Coronary artery (tissue), 2 donors: ENCODE measurements around the gene MYO7B.

Source experiments
- DNase-seq: peaks from one replicate; pipeline ENCODE4 v3.0.0-alpha.2; 2017; ENCODE audit warnings: low spot score
- H3K27ac ChIP-seq, 2 donors: fragments of 200-600 bp; sonication (generic); one replicate each; pipeline ENCODE4 v1.5.1; 2016 to 2019
- H3K4me3 ChIP-seq: fragments of 200-600 bp; sonication (generic); 2 replicates; pipeline ENCODE4 v1.5.1; 2016; ENCODE audit warnings: mild to moderate bottlenecking, moderate library complexity
- TF ChIP-seq, protein P1 (sequence below): fragments of 200-600 bp; sonication (generic); IDR thresholded peaks from one replicate; pipeline ENCODE4 v1.5.1; 2019; ENCODE audit warnings: antibody characterized with exemption

The MYO7B gene

DNA sequence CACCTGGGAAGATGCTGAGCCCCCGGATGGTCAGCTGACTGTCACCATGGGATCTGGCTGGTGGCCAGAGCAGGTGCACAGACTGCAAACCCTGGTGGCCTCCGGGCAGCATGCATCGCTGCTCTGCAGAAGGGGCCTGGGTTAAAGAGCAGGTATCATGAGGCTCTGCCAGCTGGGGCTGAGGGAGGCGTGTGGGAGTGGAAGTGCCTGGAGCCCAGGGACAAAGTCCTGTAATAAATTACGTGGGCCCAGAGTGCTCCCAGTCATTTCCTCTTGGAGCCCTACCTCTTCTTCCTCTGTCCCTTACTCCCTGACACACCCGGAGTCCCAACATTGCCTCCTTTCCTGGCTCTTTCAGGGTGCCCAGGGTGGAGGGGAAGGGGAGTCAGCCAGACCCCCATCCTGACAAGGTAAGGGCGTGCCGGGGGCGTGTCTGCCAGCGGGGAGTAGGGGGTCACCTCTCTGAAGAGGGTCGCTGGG, at the start of gene MYO7B:
MYO7B (plus strand) TSS at position 262 of the 480 bp plus-strand sequence. CDS start 24,040 bp downstream, outside the sequence.
- Histone ChIP-seq H3K4me3 (no peak within 1 kb of the TSS), H3K27ac (no peak within 1 kb of the TSS)
- no peak for DNase-seq
- TF ChIP-seq, protein P1, sequence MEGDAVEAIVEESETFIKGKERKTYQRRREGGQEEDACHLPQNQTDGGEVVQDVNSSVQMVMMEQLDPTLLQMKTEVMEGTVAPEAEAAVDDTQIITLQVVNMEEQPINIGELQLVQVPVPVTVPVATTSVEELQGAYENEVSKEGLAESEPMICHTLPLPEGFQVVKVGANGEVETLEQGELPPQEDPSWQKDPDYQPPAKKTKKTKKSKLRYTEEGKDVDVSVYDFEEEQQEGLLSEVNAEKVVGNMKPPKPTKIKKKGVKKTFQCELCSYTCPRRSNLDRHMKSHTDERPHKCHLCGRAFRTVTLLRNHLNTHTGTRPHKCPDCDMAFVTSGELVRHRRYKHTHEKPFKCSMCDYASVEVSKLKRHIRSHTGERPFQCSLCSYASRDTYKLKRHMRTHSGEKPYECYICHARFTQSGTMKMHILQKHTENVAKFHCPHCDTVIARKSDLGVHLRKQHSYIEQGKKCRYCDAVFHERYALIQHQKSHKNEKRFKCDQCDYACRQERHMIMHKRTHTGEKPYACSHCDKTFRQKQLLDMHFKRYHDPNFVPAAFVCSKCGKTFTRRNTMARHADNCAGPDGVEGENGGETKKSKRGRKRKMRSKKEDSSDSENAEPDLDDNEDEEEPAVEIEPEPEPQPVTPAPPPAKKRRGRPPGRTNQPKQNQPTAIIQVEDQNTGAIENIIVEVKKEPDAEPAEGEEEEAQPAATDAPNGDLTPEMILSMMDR, result no peak

DNA sequence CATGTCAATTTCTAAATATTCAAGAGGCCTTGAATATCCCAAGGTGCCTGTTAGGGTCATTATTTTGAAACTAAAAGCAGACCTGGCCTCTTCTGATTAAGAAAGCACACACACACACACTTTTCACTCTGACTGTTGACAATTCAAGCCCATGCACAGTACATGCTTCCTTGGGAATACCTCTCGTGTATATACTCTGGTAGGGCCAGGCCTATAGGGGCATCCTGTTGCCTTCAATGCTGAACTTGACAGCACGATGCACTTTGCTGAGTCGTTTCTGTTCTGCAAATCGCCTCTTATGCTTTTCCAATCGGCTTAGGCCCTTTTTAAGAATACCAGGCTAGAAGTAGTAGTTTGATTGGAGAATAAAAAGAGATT, 49.8 kb upstream of the MYO7B start:
- no peak for DNase-seq
- Histone ChIP-seq H3K27ac (no peak overlapping the region), H3K4me3 (no peak overlapping the region)
- TF ChIP-seq, protein P1, result no peak

DNA sequence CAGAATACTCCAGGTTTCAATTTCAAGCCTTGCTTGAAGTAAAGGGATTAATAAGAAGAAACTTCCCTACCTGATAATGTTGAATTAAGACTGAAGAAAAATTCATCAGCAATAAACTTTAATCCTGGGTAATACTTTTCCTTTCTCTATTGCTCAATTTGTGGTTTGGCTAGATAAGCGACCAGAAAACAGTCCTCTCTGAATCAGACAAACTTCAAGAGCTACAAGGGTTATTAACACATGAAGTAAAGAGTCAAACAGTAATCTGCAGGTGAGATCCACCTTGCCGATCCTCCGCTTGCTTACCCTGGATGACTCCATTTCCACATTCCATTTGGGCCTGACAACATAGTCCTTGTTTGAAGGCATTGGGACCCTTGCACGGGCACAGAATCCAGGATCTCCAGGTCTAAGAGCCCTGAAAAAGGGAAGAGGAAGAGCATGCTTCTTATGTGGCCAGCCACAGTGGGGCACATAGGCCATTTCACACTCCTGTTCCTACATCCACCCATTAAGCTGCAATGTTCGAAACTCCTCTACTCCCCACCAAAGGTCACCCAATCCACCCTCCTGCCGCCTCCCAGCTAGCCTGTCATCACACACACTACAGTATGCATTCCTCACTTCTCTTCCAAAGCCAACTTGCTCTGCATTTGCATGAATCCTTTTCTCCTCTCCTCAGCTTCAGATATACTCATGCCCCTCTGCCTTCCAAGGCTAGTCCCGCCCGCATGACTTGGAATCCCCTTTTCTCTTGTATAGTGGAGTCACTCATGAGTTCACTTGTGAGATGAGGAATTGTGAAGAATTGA, 49.0 kb upstream of the MYO7B start:
- no peak for DNase-seq
- Histone ChIP-seq H3K4me3 (no peak overlapping the region), H3K27ac (no peak overlapping the region)
- TF ChIP-seq, protein P1, result no peak

DNA sequence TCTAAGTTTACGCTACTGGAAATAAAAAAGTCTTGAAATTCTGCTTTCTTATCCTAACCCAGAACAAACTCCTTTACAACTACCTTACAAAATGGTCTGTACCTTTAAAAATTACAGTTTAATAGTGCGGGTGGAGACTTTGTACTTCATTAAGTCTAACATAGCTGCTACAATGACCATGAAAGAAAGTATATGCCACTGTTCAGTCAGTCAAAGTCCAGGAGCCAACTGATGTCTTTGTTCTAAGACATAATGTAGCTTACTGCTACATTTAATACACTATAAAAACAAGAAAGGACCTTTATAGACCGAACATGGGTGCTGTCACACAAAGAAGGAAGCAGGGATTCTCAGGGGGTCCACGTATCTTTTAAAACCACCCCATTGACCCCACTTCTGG, 45.2 kb upstream of the MYO7B start:
- Histone ChIP-seq H3K27ac (no peak overlapping the region), H3K4me3 (no peak overlapping the region)
- DNase-seq, result no peak
- TF ChIP-seq, protein P1, result no peak

DNA sequence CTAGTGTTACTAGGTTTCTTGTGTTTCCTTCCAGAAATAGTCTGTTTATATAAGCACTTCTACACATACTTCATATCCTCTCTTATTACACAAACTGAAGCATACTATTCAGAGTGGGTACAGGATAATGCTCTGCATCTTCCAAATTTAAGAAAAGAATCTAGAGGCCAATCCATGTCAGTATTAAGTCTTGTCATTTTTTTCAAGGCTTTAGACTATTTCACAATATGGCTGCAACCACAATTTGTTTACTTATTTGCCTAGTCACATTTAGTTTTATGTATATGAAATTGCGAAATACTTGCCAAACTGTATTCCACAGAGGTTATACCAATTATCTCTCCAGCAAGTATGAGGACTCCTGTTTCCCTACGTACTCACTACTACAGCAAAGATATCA, 37.1 kb upstream of the MYO7B start:
- TF ChIP-seq, protein P1, result no peak
- no peak for DNase-seq
- no peak overlapping the region for H3K4me3 ChIP-seq
- H3K27ac ChIP-seq, result no peak overlapping the region

DNA sequence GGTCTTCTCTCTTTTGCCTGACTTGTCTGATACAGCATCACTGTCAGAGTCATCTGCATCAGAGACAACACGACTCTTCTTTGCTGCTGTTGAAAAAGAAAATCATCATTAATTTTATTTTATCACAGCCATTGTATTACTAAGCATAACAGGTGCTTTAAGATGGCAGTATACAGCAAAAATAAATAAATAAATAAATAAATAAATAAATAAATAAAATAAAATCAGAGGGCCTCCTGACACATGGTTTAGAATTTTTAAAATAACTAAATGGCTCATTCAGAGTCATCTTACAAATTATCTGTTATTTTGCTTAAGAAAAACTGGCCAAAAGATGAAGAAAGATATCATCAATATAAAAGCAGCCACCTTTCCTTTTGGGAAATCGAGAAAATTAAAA, 32.0 kb upstream of the MYO7B start:
- TF ChIP-seq, protein P1, result no peak
- no peak overlapping the region for H3K4me3 ChIP-seq
- no peak overlapping the region for H3K27ac ChIP-seq
- DNase-seq, result no peak
